ENCODE data around the gene PRRC2C.

Gene PRRC2C

GRCh38 chr1:171641076-171641864 lies 155.9 kb downstream of the PRRC2C start:
- no peak overlapping the region for H3K4me3 ChIP-seq (ENCODE audit: low read length)
- H3K9ac ChIP-seq (ENCODE audit: low read length): peak overlapping the region; percentile 14

GRCh38 chr1:171642197-171642596 lies 156.9 kb downstream of the PRRC2C start:
- H3K27ac ChIP-seq (ENCODE audit: low read length): no peak overlapping the region
- no peaks in the 10 kb centered on the region for H3K36me3 ChIP-seq (ENCODE audit: control insufficient read depth, low read depth, low read length)
- H3K27me3 ChIP-seq (ENCODE audit: control insufficient read depth, insufficient read depth, low read length): no peaks in the 10 kb centered on the region
- H3K9me3 ChIP-seq (ENCODE audit: control insufficient read depth, low read depth, low read length): no peaks in the 10 kb centered on the region
- H3K4me1 ChIP-seq (ENCODE audit: control insufficient read depth, low read depth, low read length): peaks cover 14% of the 10 kb centered on the region
- H3K9ac ChIP-seq (ENCODE audit: low read length): no peak overlapping the region
- H3K4me3 ChIP-seq (ENCODE audit: low read length): no peak overlapping the region

More at GRCh38 chr1:171641076-171641864, 155.9 kb downstream of the PRRC2C start:
- H3K36me3 ChIP-seq (ENCODE audit: control insufficient read depth, low read depth, low read length): no peaks in the 10 kb centered on the region
- no peak overlapping the region for H3K27ac ChIP-seq (ENCODE audit: low read length)
- no peaks in the 10 kb centered on the region for H3K9me3 ChIP-seq (ENCODE audit: control insufficient read depth, low read depth, low read length)
- peaks cover 14% of the 10 kb centered on the region for H3K4me1 ChIP-seq (ENCODE audit: control insufficient read depth, low read depth, low read length)
- no peaks in the 10 kb centered on the region for H3K27me3 ChIP-seq (ENCODE audit: control insufficient read depth, insufficient read depth, low read length)

Measured in iPS-18a (cell line).